Neural cell (in vitro differentiated cells): ENCODE data around the gene PTP4A2. TPM values are rescaled to one million over a fixed set of nuclear protein-coding genes. Genes with fewer than 3 reads are reported as not detected.

Source experiments
- H2AFZ ChIP-seq: fragments of 200-600, 300-800 bp; sonication (generic), shearing (Covaris generic); 2 replicates; pipeline ENCODE4 v1.6.0; 2014; ENCODE audit warnings: low read depth, mild to moderate bottlenecking, antibody characterized with exemption, low read length, moderate library complexity
- H3F3A ChIP-seq: fragments of 200-600 bp; shearing (Covaris generic); 2 replicates; pipeline ENCODE4 v1.6.1; 2016; ENCODE audit warnings: mild to moderate bottlenecking, moderate library complexity, mixed read lengths, antibody characterized with exemption, low read length; ENCODE audit not compliant: insufficient read depth, poor library complexity, severe bottlenecking
- H3K27ac ChIP-seq: fragments of 200-600, 300-800 bp; sonication (generic), shearing (Covaris generic); 2 replicates; pipeline ENCODE4 v1.5.1; 2014; ENCODE audit warnings: mild to moderate bottlenecking, low read length, moderate library complexity
- H3K27me3 ChIP-seq: fragments of 300-800, 200-600 bp; sonication (generic), shearing (Covaris generic); 2 replicates; pipeline ENCODE4 v1.6.0; 2014; ENCODE audit warnings: mild to moderate bottlenecking, low read depth, low read length, moderate library complexity; ENCODE audit not compliant: insufficient read depth
- H3K36me3 ChIP-seq: fragments of 300-800, 200-600 bp; sonication (generic), shearing (Covaris generic); 2 replicates; pipeline ENCODE4 v1.5.1; 2014; ENCODE audit warnings: mild to moderate bottlenecking, antibody characterized with exemption, low read length, moderate library complexity; ENCODE audit not compliant: insufficient read depth
- H3K4me2 ChIP-seq: fragments of 300-800, 200-600 bp; sonication (generic), shearing (Covaris generic); 2 replicates; pipeline ENCODE4 v1.6.0; 2014; ENCODE audit warnings: mild to moderate bottlenecking, low read length
- H3K4me3 ChIP-seq: fragments of 300-800, 200-600 bp; sonication (generic), shearing (Covaris generic); 2 replicates; pipeline ENCODE4 v1.5.1; 2014; ENCODE audit warnings: mild to moderate bottlenecking, low read length, moderate library complexity
- H3K79me2 ChIP-seq: fragments of 200-600 bp; shearing (Covaris generic); replicated peaks from 2 replicates; pipeline ENCODE4 v1.6.0; 2014; ENCODE audit warnings: mild to moderate bottlenecking, low read length, moderate library complexity; ENCODE audit not compliant: insufficient read depth
- H3K9ac ChIP-seq: fragments of 300-800, 200-600 bp; sonication (generic), shearing (Covaris generic); 2 replicates; pipeline ENCODE4 v1.6.1; 2016; ENCODE audit warnings: mild to moderate bottlenecking, low read length, mixed read lengths
- H3K9me2 ChIP-seq: fragments of 200-600 bp; shearing (Covaris generic); 2 replicates; pipeline ENCODE4 v1.6.1; 2016; ENCODE audit warnings: mild to moderate bottlenecking, low read length, mixed read lengths; ENCODE audit not compliant: insufficient read depth
- H3K9me3 ChIP-seq: fragments of 200-600, 300-800 bp; sonication (generic), shearing (Covaris generic); 2 replicates; pipeline ENCODE4 v1.6.1; 2016; ENCODE audit warnings: mild to moderate bottlenecking, mixed run types, low read length, moderate library complexity, mixed read lengths
- H4K20me1 ChIP-seq: fragments of 200-600 bp; shearing (Covaris generic); 2 replicates; pipeline ENCODE4 v1.6.1; 2016; ENCODE audit warnings: mild to moderate bottlenecking, mixed run types; ENCODE audit not compliant: insufficient read depth
- EP300 ChIP-seq: fragments of 450-650 bp; conservative IDR thresholded peaks from 2 replicates; pipeline ENCODE4 v1.6.1; 2014; ENCODE audit warnings: antibody characterized with exemption, mild to moderate bottlenecking, moderate library complexity; ENCODE audit not compliant: poor library complexity, severe bottlenecking
- EZH2 ChIP-seq: fragments of 200-600, 300-800 bp; shearing (Covaris generic), sonication (generic); IDR thresholded peaks from 2 replicates; pipeline ENCODE4 v1.6.1; 2014; ENCODE audit warnings: antibody characterized with exemption, low read length, borderline replicate concordance, mild to moderate bottlenecking; ENCODE audit not compliant: insufficient read depth, poor library complexity, severe bottlenecking
- MXI1 ChIP-seq: fragments of 450-650 bp; conservative IDR thresholded peaks from 2 replicates; pipeline ENCODE4 v1.6.1; 2014; ENCODE audit warnings: antibody characterized with exemption, mild to moderate bottlenecking; ENCODE audit not compliant: poor library complexity, severe bottlenecking
- POLR2AphosphoS5 ChIP-seq: IDR thresholded peaks from 2 replicates; pipeline ENCODE4 v1.6.1; 2012
- RAD21 ChIP-seq: fragments of 450-650 bp; conservative IDR thresholded peaks from 2 replicates; pipeline ENCODE4 v1.6.1; 2014; ENCODE audit warnings: antibody characterized with exemption, mild to moderate bottlenecking, moderate library complexity
- SMC3 ChIP-seq: fragments of 450-650 bp; conservative IDR thresholded peaks from 2 replicates; pipeline ENCODE4 v1.6.1; 2014; ENCODE audit warnings: antibody characterized with exemption, mild to moderate bottlenecking, moderate library complexity; ENCODE audit not compliant: poor library complexity
- TAF1 ChIP-seq: IDR thresholded peaks from 2 replicates; pipeline ENCODE4 v1.6.1; 2012; ENCODE audit warnings: low read depth
- polyA plus RNA-seq: library from polyadenylated mRNA; depleted of rRNA; stranded (reverse); fragments of >200 nt; gene quantifications from 2 replicates; pipeline ENCODE4 v1.2.3, GENCODE V29; 2014
- TF ChIP-seq, protein P1 (sequence below): IDR thresholded peaks from 2 replicates; pipeline ENCODE4 v1.6.1; 2012; ENCODE audit warnings: borderline replicate concordance
- TF ChIP-seq, protein P2 (sequence below): fragments of 450-650 bp; IDR thresholded peaks from 2 replicates; pipeline ENCODE4 v1.5.1; 2014; ENCODE audit warnings: antibody characterized with exemption, mild to moderate bottlenecking, moderate library complexity; ENCODE audit not compliant: poor library complexity, severe bottlenecking

PTP4A2 gene
- polyA plus RNA-seq, 1 donor from 2014 or later = 250 TPM

DNA sequence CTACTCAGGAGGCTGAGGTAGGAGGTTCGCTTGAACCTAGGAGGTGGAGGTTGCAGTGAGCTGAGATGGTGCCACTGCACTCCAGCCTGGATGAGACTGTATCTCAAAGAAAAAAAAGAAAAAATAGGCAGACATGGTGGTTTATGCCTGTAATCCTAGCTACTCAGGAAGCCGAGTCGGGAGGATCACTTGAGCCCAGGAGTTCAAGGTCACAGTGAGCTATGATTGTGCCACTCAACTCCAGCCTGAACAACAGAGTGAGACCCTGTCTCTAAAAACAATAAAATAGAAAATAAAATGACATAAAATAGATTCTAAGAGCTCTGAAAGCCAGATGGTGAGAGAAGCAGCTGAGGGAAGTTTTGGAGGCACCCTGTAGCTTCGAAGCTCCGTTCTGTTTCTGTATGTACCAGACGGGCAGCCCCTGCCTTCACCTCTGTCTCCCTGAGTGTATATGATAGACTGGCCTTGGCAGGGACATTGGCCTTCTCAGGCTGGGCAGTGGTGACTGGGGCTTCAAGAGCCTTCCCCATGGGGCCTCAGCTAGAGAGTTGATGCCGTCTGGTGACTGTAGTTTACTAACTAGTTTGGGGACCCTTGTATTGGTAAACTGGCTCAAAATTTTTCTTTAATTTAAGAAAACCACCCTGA lies 68.0 kb downstream of the PTP4A2 start:
- H4K20me1 ChIP-seq = no peaks in the 10 kb centered on the region
- H3K27ac ChIP-seq = no peak overlapping the region
- no peaks in the 10 kb centered on the region for H3K9me3 ChIP-seq
- TF ChIP-seq, protein P1, sequence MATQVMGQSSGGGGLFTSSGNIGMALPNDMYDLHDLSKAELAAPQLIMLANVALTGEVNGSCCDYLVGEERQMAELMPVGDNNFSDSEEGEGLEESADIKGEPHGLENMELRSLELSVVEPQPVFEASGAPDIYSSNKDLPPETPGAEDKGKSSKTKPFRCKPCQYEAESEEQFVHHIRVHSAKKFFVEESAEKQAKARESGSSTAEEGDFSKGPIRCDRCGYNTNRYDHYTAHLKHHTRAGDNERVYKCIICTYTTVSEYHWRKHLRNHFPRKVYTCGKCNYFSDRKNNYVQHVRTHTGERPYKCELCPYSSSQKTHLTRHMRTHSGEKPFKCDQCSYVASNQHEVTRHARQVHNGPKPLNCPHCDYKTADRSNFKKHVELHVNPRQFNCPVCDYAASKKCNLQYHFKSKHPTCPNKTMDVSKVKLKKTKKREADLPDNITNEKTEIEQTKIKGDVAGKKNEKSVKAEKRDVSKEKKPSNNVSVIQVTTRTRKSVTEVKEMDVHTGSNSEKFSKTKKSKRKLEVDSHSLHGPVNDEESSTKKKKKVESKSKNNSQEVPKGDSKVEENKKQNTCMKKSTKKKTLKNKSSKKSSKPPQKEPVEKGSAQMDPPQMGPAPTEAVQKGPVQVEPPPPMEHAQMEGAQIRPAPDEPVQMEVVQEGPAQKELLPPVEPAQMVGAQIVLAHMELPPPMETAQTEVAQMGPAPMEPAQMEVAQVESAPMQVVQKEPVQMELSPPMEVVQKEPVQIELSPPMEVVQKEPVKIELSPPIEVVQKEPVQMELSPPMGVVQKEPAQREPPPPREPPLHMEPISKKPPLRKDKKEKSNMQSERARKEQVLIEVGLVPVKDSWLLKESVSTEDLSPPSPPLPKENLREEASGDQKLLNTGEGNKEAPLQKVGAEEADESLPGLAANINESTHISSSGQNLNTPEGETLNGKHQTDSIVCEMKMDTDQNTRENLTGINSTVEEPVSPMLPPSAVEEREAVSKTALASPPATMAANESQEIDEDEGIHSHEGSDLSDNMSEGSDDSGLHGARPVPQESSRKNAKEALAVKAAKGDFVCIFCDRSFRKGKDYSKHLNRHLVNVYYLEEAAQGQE = no peak
- TF ChIP-seq RAD21 (no peak), POLR2AphosphoS5 (no peak), EZH2 (no peak), MXI1 (no peak), EP300 (no peak), SMC3 (no peak), TAF1 (no peak)
- TF ChIP-seq, protein P2, sequence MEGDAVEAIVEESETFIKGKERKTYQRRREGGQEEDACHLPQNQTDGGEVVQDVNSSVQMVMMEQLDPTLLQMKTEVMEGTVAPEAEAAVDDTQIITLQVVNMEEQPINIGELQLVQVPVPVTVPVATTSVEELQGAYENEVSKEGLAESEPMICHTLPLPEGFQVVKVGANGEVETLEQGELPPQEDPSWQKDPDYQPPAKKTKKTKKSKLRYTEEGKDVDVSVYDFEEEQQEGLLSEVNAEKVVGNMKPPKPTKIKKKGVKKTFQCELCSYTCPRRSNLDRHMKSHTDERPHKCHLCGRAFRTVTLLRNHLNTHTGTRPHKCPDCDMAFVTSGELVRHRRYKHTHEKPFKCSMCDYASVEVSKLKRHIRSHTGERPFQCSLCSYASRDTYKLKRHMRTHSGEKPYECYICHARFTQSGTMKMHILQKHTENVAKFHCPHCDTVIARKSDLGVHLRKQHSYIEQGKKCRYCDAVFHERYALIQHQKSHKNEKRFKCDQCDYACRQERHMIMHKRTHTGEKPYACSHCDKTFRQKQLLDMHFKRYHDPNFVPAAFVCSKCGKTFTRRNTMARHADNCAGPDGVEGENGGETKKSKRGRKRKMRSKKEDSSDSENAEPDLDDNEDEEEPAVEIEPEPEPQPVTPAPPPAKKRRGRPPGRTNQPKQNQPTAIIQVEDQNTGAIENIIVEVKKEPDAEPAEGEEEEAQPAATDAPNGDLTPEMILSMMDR = no peak
- H3K27me3 ChIP-seq = no peaks in the 10 kb centered on the region
- H3K4me2 ChIP-seq = no peak overlapping the region
- no peaks in the 10 kb centered on the region for H3K9me2 ChIP-seq
- H3K9ac ChIP-seq = no peak overlapping the region
- H3K79me2 ChIP-seq = no peaks in the 10 kb centered on the region
- no peaks in the 10 kb centered on the region for H3K36me3 ChIP-seq
- no peaks in the 10 kb centered on the region for H3F3A ChIP-seq
- no peak overlapping the region for H2AFZ ChIP-seq
- no peak overlapping the region for H3K4me3 ChIP-seq

GRCh38 chr1:31869449-31869848 lies 68.7 kb downstream of the PTP4A2 start:
- H3K9me3 ChIP-seq = no peaks in the 10 kb centered on the region
- H3F3A ChIP-seq = no peaks in the 10 kb centered on the region
- H3K4me3 ChIP-seq = no peak overlapping the region
- no peaks in the 10 kb centered on the region for H3K36me3 ChIP-seq
- H3K9me2 ChIP-seq = no peaks in the 10 kb centered on the region
- H3K79me2 ChIP-seq = no peaks in the 10 kb centered on the region
- H3K4me2 ChIP-seq = no peak overlapping the region
- no peak for TF ChIP-seq EP300
- TF ChIP-seq, protein P1 = no peak
- no peak for TF ChIP-seq POLR2AphosphoS5
- TF ChIP-seq, protein P2 = no peak
- TF ChIP-seq SMC3 = no peak
- no peak for TF ChIP-seq MXI1
- no peak for TF ChIP-seq EZH2
- no peak for TF ChIP-seq RAD21
- TF ChIP-seq TAF1 = no peak
- no peaks in the 10 kb centered on the region for H3K27me3 ChIP-seq
- H4K20me1 ChIP-seq = no peaks in the 10 kb centered on the region
- no peak overlapping the region for H2AFZ ChIP-seq
- no peak overlapping the region for H3K27ac ChIP-seq
- no peak overlapping the region for H3K9ac ChIP-seq
